LNCaP clone FGC (cell line): Measurements from ENCODE around the gene NEURL3.

Experiments used
- DNase-seq: peaks from one replicate; pipeline ENCODE4 v3.0.0-alpha.2; 2011; ENCODE audit warnings: low read depth
- H3K4me3 ChIP-seq: 2 replicates; pipeline ENCODE4 v1.5.1; 2011; ENCODE audit warnings: mild to moderate bottlenecking, low read depth, low read length, control low read depth
- CTCF ChIP-seq: IDR thresholded peaks from 2 replicates; pipeline ENCODE4 v1.5.1; 2012; ENCODE audit warnings: mild to moderate bottlenecking; ENCODE audit not compliant: control insufficient read depth, insufficient read depth; ENCODE audit errors: extremely low read depth

Gene NEURL3

GRCh38 chr2:96520697-96521096 lies 15.5 kb upstream of the NEURL3 start:
- no peak for TF ChIP-seq CTCF
- DNase-seq: no peak
- no peak overlapping the region for H3K4me3 ChIP-seq

GRCh38 chr2:96520231-96520630 lies 15.1 kb upstream of the NEURL3 start:
- DNase-seq: no peak
- H3K4me3 ChIP-seq: no peak overlapping the region
- TF ChIP-seq CTCF: no peak

GRCh38 chr2:96517079-96517478 lies 11.9 kb upstream of the NEURL3 start:
- no peak for DNase-seq
- TF ChIP-seq CTCF: no peak
- no peak overlapping the region for H3K4me3 ChIP-seq

GRCh38 chr2:96514521-96514920 lies 9.4 kb upstream of the NEURL3 start:
- no peak overlapping the region for H3K4me3 ChIP-seq
- no peak for TF ChIP-seq CTCF
- DNase-seq: no peak

GRCh38 chr2:96512341-96512740 lies 7.2 kb upstream of the NEURL3 start:
- TF ChIP-seq CTCF: no peak
- no peak for DNase-seq
- no peak overlapping the region for H3K4me3 ChIP-seq

- no peak for TF ChIP-seq CTCF
- no peak overlapping the region for H3K4me3 ChIP-seq
- DNase-seq: no peak
Observed at GRCh38 chr2:96511851-96512250, 6.7 kb upstream of the NEURL3 start.

- DNase-seq: no peak
- H3K4me3 ChIP-seq: no peak overlapping the region
- no peak for TF ChIP-seq CTCF
Observed at GRCh38 chr2:96510931-96511595, 5.9 kb upstream of the NEURL3 start.
